Measurements from ENCODE around the gene RHOB. TPM values are rescaled to one million over a fixed set of nuclear protein-coding genes. Genes with fewer than 3 reads are reported as not detected.

RHOB gene
- total and polyA plus RNA-seq, 2 donors (not counting 1 experiment from before 2014, with no cell fraction given) = 63.0 to 1,037 TPM

- H4K20me1 ChIP-seq (ENCODE audit: control insufficient read depth, insufficient read depth, low read length, poor library complexity, severe bottlenecking) = peaks cover 22% of the 10 kb centered on the region
- no peak overlapping the region for H3K4me2 ChIP-seq (replicated peaks; ENCODE audit: low read depth, low read length, poor library complexity, severe bottlenecking)
- H3K27ac Mint-ChIP-seq = no peak overlapping the region
- 77% methylated on average over 4 of the region's 7 CpGs for WGBS (ENCODE audit: insufficient coverage)
- no peak overlapping the region for H3K4me3 ChIP-seq (ENCODE audit: control extremely low read depth in 1 of 5, extremely low read depth in 1 of 5, insufficient read depth in 1 of 5, low read depth in 2 of 5, low read length in 4 of 5)
- ChIA-PET CTCF (interaction anchor here (0.8 to 5.2 kb wide), 7 partner anchors 8 to 200 kb away, joined by 3 to 76 read pairs (median 4); partner anchors contain the start of gene HS1BP3), POLR2A (interaction anchor here (0.6 to 1.0 kb wide), 4 partner anchors 10 to 201 kb away, joined by 4 to 8 read pairs (median 4); partner anchors contain the start of gene HS1BP3)
- H3K9me3 Mint-ChIP-seq (ENCODE audit: insufficient read depth) = no peaks in the 10 kb centered on the region
- H2AFZ ChIP-seq (ENCODE audit: insufficient read depth, low read depth, low read length, poor library complexity, severe bottlenecking) = no peak overlapping the region
- peak overlapping the region; percentile 30 for H3K4me3 Mint-ChIP-seq
- peaks cover 15 to 20% of the 10 kb centered on the region in 2 donors for H3K4me1 ChIP-seq (ENCODE audit: control insufficient read depth in 2 of 2, insufficient read depth in 2 of 2, low read length in 2 of 2)
- no peaks in the 10 kb centered on the region for H3K36me3 ChIP-seq (replicated peaks in 1 of 2; ENCODE audit: control extremely low read depth in 1 of 2, control insufficient read depth in 1 of 2, extremely low read depth in 1 of 2, insufficient read depth in 2 of 2, low read length in 1 of 2)
- no peak overlapping the region for H3K9ac ChIP-seq (ENCODE audit: low read length)
- intact Hi-C loops (cut with micrococcal nuclease) = loop anchor here (5.0 to 10.0 kb wide), 6 partner anchors 37 to 1887 kb away; partner anchors contain the start of genes RDH14, TTC32 and WDR35
- H3K27me3 Mint-ChIP-seq = peaks cover 15% of the 10 kb centered on the region
- ATAC-seq (ENCODE audit: low read depth) (no peak), DNase-seq (no peak)
- H3K27me3 ChIP-seq (replicated peaks in 1 of 4; ENCODE audit: control extremely low read depth in 1 of 4, control insufficient read depth in 3 of 4, insufficient read depth in 4 of 4, low read length in 3 of 4) = peaks cover 0 to 32% (median 10%) of the 10 kb centered on the region in 4 experiments
- no peak overlapping the region for H3K27ac ChIP-seq (ENCODE audit: low read length in 2 of 2)
- peaks cover 18% of the 10 kb centered on the region for H3K4me1 Mint-ChIP-seq
- peaks cover 0 to 8% (median 0%) of the 10 kb centered on the region in 3 donors for H3K9me3 ChIP-seq (ENCODE audit: control extremely low read depth in 1 of 3, control insufficient read depth in 2 of 3, insufficient read depth in 1 of 3, low read length in 2 of 3)
- no peak for TF ChIP-seq EZH2 (IDR thresholded peaks at IDR 0.05; ENCODE audit: borderline replicate concordance, insufficient read depth, low read depth, low read length, poor library complexity, severe bottlenecking)
- TF ChIP-seq CTCF (IDR thresholded peaks at IDR 0.05) = no peak
- peaks cover 12% of the 10 kb centered on the region for H3K79me2 ChIP-seq (ENCODE audit: control insufficient read depth, insufficient read depth, low read length)
Measured at GRCh38 chr2:20449501-20450200, 2.8 kb downstream of the RHOB start.
